Activated B cell treated with CpG ODN at 0.5 μM for 24 hours (primary cell): ENCODE measurements around the gene MEIS2. TPM values are rescaled to one million over a fixed set of nuclear protein-coding genes. Genes with fewer than 3 reads are reported as not detected.

ENCODE experiments used
- ATAC-seq: fragments of 200-7000 bp; cut with Tn5 transposase; one replicate; pipeline ENCODE4 v1.10.0; 2021; ENCODE audit warnings: low read depth, mild to moderate bottlenecking, moderate library complexity
- CTCF ChIA-PET: fragments of 350-600 bp; sonication (Branson Sonifier 250); formaldehyde crosslinking; loops from one replicate; lab custom pipeline; 2021; ENCODE audit warnings: antibody characterized with exemption; lab: Charles Lee
- POLR2A ChIA-PET: fragments of 350-600 bp; sonication (Branson Sonifier 250); formaldehyde crosslinking; loops from one replicate; lab custom pipeline; 2021; ENCODE audit warnings: antibody characterized with exemption; lab: Charles Lee
- DNase-seq: peaks from one replicate; pipeline ENCODE4 v3.0.0; 2022
- H3K27ac Mint-ChIP-seq: one replicate; pipeline ENCODE4 v1.8.0; 2020; ENCODE audit warnings: mixed read lengths
- H3K27me3 Mint-ChIP-seq: one replicate; pipeline ENCODE4 v1.8.0; 2021; ENCODE audit warnings: mixed read lengths
- H3K36me3 Mint-ChIP-seq: one replicate; pipeline ENCODE4 v1.8.0; 2021; ENCODE audit warnings: low read depth, mixed read lengths
- H3K4me1 Mint-ChIP-seq: one replicate; pipeline ENCODE4 v1.8.0; 2021; ENCODE audit warnings: mixed read lengths
- H3K4me3 Mint-ChIP-seq: one replicate; pipeline ENCODE4 v1.8.0; 2020; ENCODE audit warnings: mild to moderate bottlenecking, mixed read lengths
- H3K9me3 Mint-ChIP-seq: one replicate; pipeline ENCODE4 v1.8.0; 2020; ENCODE audit warnings: mixed read lengths
- CTCF ChIP-seq: fragments of 200-600 bp; IDR thresholded peaks from one replicate; pipeline ENCODE4 v1.8.0; 2022; ENCODE audit warnings: antibody characterized with exemption, mild to moderate bottlenecking
- intact Hi-C: fragments of 100-400 bp; cut with micrococcal nuclease; formaldehyde crosslinking; loops from one replicate; pipeline ENCODE4 v1.15.1; 2024
- total RNA-seq: library from RNA; stranded (reverse); gene quantifications from 2 replicates; pipeline ENCODE4 v1.2.3, GENCODE V29; 2022

MEIS2 gene
- total RNA-seq, 1 donor from 2014 or later: 0.24 TPM

- intact Hi-C loops: no loop called here
- H3K4me1 Mint-ChIP-seq: peaks cover 2% of the 10 kb centered on the region
- no peak overlapping the region for H3K4me3 Mint-ChIP-seq
- H3K36me3 Mint-ChIP-seq: no peaks in the 10 kb centered on the region
- DNase-seq (no peak), ATAC-seq (no peak)
- ChIA-PET CTCF (no interaction called here), POLR2A (no interaction called here)
- H3K27me3 Mint-ChIP-seq: peaks cover 26% of the 10 kb centered on the region
- no peak overlapping the region for H3K27ac Mint-ChIP-seq
- H3K9me3 Mint-ChIP-seq: no peaks in the 10 kb centered on the region
- no peak for TF ChIP-seq CTCF
These were observed 9.7 kb downstream of the MEIS2 start for GRCh38 chr15:37090543-37091175.

GRCh38 chr15:37088436-37088835 lies 11.9 kb downstream of the MEIS2 start:
- ATAC-seq: no peak
- intact Hi-C loops: no loop called here
- no peaks in the 10 kb centered on the region for H3K9me3 Mint-ChIP-seq
- no peak for DNase-seq
- ChIA-PET CTCF (no interaction called here), POLR2A (no interaction called here)
- no peaks in the 10 kb centered on the region for H3K36me3 Mint-ChIP-seq
- TF ChIP-seq CTCF: no peak
- peaks cover 2% of the 10 kb centered on the region for H3K4me1 Mint-ChIP-seq
- peaks cover 9% of the 10 kb centered on the region for H3K27me3 Mint-ChIP-seq
- no peak overlapping the region for H3K4me3 Mint-ChIP-seq
- no peak overlapping the region for H3K27ac Mint-ChIP-seq

- no peak for TF ChIP-seq CTCF
- CTCF ChIA-PET: no interaction called here
- no peak for DNase-seq
- Mint-ChIP-seq H3K27ac (no peak overlapping the region), H3K36me3 (no peaks in the 10 kb centered on the region), H3K4me1 (peaks cover 2% of the 10 kb centered on the region), H3K27me3 (peaks cover 2% of the 10 kb centered on the region), H3K9me3 (no peaks in the 10 kb centered on the region), H3K4me3 (no peak overlapping the region)
- intact Hi-C loops: no loop called here
- POLR2A ChIA-PET: no interaction called here
- no peak for ATAC-seq
These were observed 13.2 kb downstream of the MEIS2 start for GRCh38 chr15:37087131-37087588.

GRCh38 chr15:37086521-37086920 lies 13.8 kb downstream of the MEIS2 start:
- peaks cover 2% of the 10 kb centered on the region for H3K4me1 Mint-ChIP-seq
- CTCF ChIA-PET: no interaction called here
- POLR2A ChIA-PET: no interaction called here
- DNase-seq (no peak), ATAC-seq (no peak)
- no peak for TF ChIP-seq CTCF
- H3K27me3 Mint-ChIP-seq: peaks cover 2% of the 10 kb centered on the region
- no peak overlapping the region for H3K27ac Mint-ChIP-seq
- no peaks in the 10 kb centered on the region for H3K9me3 Mint-ChIP-seq
- no peak overlapping the region for H3K4me3 Mint-ChIP-seq
- no peaks in the 10 kb centered on the region for H3K36me3 Mint-ChIP-seq
- intact Hi-C loops: no loop called here

GRCh38 chr15:37086120-37086519 lies 14.2 kb downstream of the MEIS2 start:
- no peak for TF ChIP-seq CTCF
- peaks cover 2% of the 10 kb centered on the region for H3K27me3 Mint-ChIP-seq
- no peak overlapping the region for H3K27ac Mint-ChIP-seq
- no peaks in the 10 kb centered on the region for H3K9me3 Mint-ChIP-seq
- ChIA-PET POLR2A (no interaction called here), CTCF (no interaction called here)
- H3K4me1 Mint-ChIP-seq: peaks cover 2% of the 10 kb centered on the region
- no peak for ATAC-seq
- no peaks in the 10 kb centered on the region for H3K36me3 Mint-ChIP-seq
- no peak for DNase-seq
- intact Hi-C loops: no loop called here
- H3K4me3 Mint-ChIP-seq: no peak overlapping the region
